K562 (cell line): ENCODE data around the gene CEP120.

ENCODE experiments used
- NCOR1 ChIP-seq: fragments of 450-650 bp; IDR thresholded peaks from 2 replicates; pipeline ENCODE4 v1.6.1; 2016; ENCODE audit warnings: mild to moderate bottlenecking, moderate library complexity
- TF ChIP-seq, protein P1 (sequence below): sonication (generic); formaldehyde crosslinking; IDR thresholded peaks from 2 replicates; pipeline ENCODE4 v1.9.0; 2022; ENCODE audit warnings: mild to moderate bottlenecking, missing genetic modification reagents

DNA sequence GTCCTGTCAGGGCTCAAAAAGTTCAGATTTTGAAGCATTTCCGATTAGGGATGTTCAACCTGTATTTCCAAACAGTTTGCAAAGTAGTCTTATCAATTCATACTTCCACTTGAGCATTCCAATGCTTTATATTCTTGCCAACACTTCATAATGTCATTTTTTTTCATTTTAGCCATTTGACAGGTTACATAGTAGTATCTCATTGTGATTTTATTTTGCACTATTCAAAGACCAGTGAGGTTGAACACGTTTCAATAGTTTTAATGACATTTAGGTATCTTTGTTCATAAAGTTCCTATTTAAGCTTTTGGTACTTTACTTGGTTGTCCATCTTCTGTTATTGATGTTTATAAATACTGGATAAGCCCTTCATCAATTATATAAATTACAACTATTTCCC, 71.4 kb downstream of the CEP120 start:
- TF ChIP-seq NCOR1 = no peak
- TF ChIP-seq, protein P1, sequence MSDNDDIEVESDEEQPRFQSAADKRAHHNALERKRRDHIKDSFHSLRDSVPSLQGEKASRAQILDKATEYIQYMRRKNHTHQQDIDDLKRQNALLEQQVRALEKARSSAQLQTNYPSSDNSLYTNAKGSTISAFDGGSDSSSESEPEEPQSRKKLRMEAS = no peak
